Fibroblast of lung (primary cell): ENCODE data around the gene NOX4. TPM values are rescaled to one million over a fixed set of nuclear protein-coding genes. Genes with fewer than 3 reads are reported as not detected.

ENCODE experiments used
- DNase-seq, 2 donors: peaks; one replicate each; pipeline versions ENCODE4 v3.0.0 to v3.0.0-alpha.2; 2010; ENCODE audit warnings: low read depth in 2 of 2
- H2AFZ ChIP-seq: 2 replicates; pipeline ENCODE4 v1.5.1; 2012; ENCODE audit warnings: low read length, control low read depth, inconsistent platforms
- H3K27ac ChIP-seq: 2 replicates; pipeline ENCODE4 v1.5.1; 2011; ENCODE audit warnings: low read length, control low read depth; ENCODE audit not compliant: insufficient read depth
- H3K27me3 ChIP-seq: 2 replicates; pipeline ENCODE4 v1.5.1; 2011; ENCODE audit warnings: mild to moderate bottlenecking, low read length; ENCODE audit not compliant: control insufficient read depth, insufficient read depth
- H3K36me3 ChIP-seq: 2 replicates; pipeline ENCODE4 v1.5.1; 2011; ENCODE audit warnings: low read length; ENCODE audit not compliant: control insufficient read depth, insufficient read depth
- H3K4me1 ChIP-seq: 2 replicates; pipeline ENCODE4 v1.5.1; 2011; ENCODE audit warnings: low read length; ENCODE audit not compliant: control insufficient read depth, insufficient read depth; ENCODE audit errors: extremely low read depth
- H3K4me2 ChIP-seq: 2 replicates; pipeline ENCODE4 v1.5.1; 2011; ENCODE audit warnings: low read length, control low read depth; ENCODE audit not compliant: insufficient read depth; ENCODE audit errors: extremely low read depth
- H3K4me3 ChIP-seq, 4 experiments: fragments of 200-600 bp in 1 of 4; sonication (generic) in 1 of 4; replicated peaks in 1 of 4; 2 replicates each; pipeline ENCODE4 v1.5.1; 2011 to 2016; ENCODE audit warnings: low read length in 4 of 4, low read depth in 3 of 4, mild to moderate bottlenecking in 3 of 4, control low read depth in 2 of 4, inconsistent platforms in 1 of 4, mixed read lengths in 1 of 4; ENCODE audit not compliant: insufficient read depth in 1 of 4; ENCODE audit errors: control extremely low read depth in 1 of 4
- H3K79me2 ChIP-seq: 2 replicates; pipeline ENCODE4 v1.5.1; 2012; ENCODE audit warnings: mild to moderate bottlenecking, low read length, inconsistent platforms; ENCODE audit not compliant: control insufficient read depth, insufficient read depth
- H3K9ac ChIP-seq: 2 replicates; pipeline ENCODE4 v1.5.1; 2011; ENCODE audit warnings: mild to moderate bottlenecking, low read length, control low read depth; ENCODE audit not compliant: insufficient read depth
- H3K9me3 ChIP-seq: 2 replicates; pipeline ENCODE4 v1.5.1; 2012; ENCODE audit warnings: low read depth, low read length; ENCODE audit not compliant: control insufficient read depth, insufficient read depth
- H4K20me1 ChIP-seq: 2 replicates; pipeline ENCODE4 v1.5.1; 2011; ENCODE audit warnings: low read length; ENCODE audit not compliant: control insufficient read depth, insufficient read depth; ENCODE audit errors: extremely low read depth
- CTCF ChIP-seq, 2 donors: IDR thresholded peaks in 1 of 2; conservative IDR thresholded peaks in 1 of 2; 1 replicate in 1 of 2; 2 replicates in 1 of 2; pipeline ENCODE4 v1.5.1; 2011 to 2012; ENCODE audit warnings: low read length in 2 of 2, control low read depth in 1 of 2, inconsistent platforms in 1 of 2, low read depth in 1 of 2, mild to moderate bottlenecking in 1 of 2
- EZH2 ChIP-seq: IDR thresholded peaks from 2 replicates; pipeline ENCODE4 v1.5.1; 2012; ENCODE audit warnings: low read length, control low read depth, mild to moderate bottlenecking; ENCODE audit errors: missing control alignments
- polyA plus RNA-seq, 2 donors: library from polyadenylated mRNA; depleted of rRNA in 1 of 2; stranded (reverse) in 1 of 2; unstranded in 1 of 2; fragments of >200 nt; gene quantifications; 2 replicates each; pipeline ENCODE4 v1.2.1, GENCODE V29; 2011 to 2012; ENCODE audit warnings: missing spikeins in 1 of 2
- total RNA-seq: library from RNA; depleted of rRNA; stranded (reverse); fragments of >200 nt; gene quantifications from 2 replicates; pipeline ENCODE4 v1.2.1, GENCODE V29; 2014

The NOX4 gene
- total and polyA plus RNA-seq, 2 donors (not counting 1 experiment from before 2014, with no cell fraction given) = 0.49 to 0.50 TPM

GRCh38 chr11:89447845-89448244 lies 43.3 kb downstream of the NOX4 start:
- H3K27ac ChIP-seq = no peak overlapping the region
- no peak overlapping the region for H3K9ac ChIP-seq
- H3K27me3 ChIP-seq = no peaks in the 10 kb centered on the region
- no peaks in the 10 kb centered on the region for H3K4me1 ChIP-seq
- no peak overlapping the region for H3K4me3 ChIP-seq
- no peak overlapping the region for H3K4me2 ChIP-seq
- no peaks in the 10 kb centered on the region for H3K9me3 ChIP-seq
- TF ChIP-seq EZH2 (no peak), CTCF (conservative IDR thresholded peaks at IDR 0.05 in 1 of 2, IDR thresholded peaks at IDR 0.05 in 1 of 2; ENCODE audit: low read depth in 1 of 2, low read length in 2 of 2) (no peak)
- no peak overlapping the region for H2AFZ ChIP-seq
- no peaks in the 10 kb centered on the region for H3K79me2 ChIP-seq
- no peaks in the 10 kb centered on the region for H4K20me1 ChIP-seq
- no peak for DNase-seq
- no peaks in the 10 kb centered on the region for H3K36me3 ChIP-seq

- Histone ChIP-seq H2AFZ (no peak overlapping the region), H3K4me3 (no peak overlapping the region), H3K27ac (no peak overlapping the region), H3K36me3 (no peaks in the 10 kb centered on the region), H3K79me2 (no peaks in the 10 kb centered on the region), H3K9me3 (no peaks in the 10 kb centered on the region), H3K4me2 (no peak overlapping the region), H3K27me3 (no peaks in the 10 kb centered on the region), H3K9ac (no peak overlapping the region), H3K4me1 (no peaks in the 10 kb centered on the region), H4K20me1 (no peaks in the 10 kb centered on the region)
- peak in 1 of 2 donors; percentile 53 for DNase-seq
- TF ChIP-seq EZH2 (no peak), CTCF (conservative IDR thresholded peaks at IDR 0.05 in 1 of 2, IDR thresholded peaks at IDR 0.05 in 1 of 2; ENCODE audit: low read depth in 1 of 2, low read length in 2 of 2) (no peak)
Observed at GRCh38 chr11:89443361-89444322, 47.5 kb downstream of the NOX4 start.

GRCh38 chr11:89442801-89443200 lies 48.4 kb downstream of the NOX4 start:
- Histone ChIP-seq H3K36me3 (no peaks in the 10 kb centered on the region), H3K9me3 (no peaks in the 10 kb centered on the region), H3K4me3 (no peak overlapping the region), H2AFZ (no peak overlapping the region), H3K4me1 (no peaks in the 10 kb centered on the region), H3K27ac (no peak overlapping the region), H3K79me2 (no peaks in the 10 kb centered on the region), H4K20me1 (no peaks in the 10 kb centered on the region), H3K9ac (no peak overlapping the region), H3K4me2 (no peak overlapping the region), H3K27me3 (no peaks in the 10 kb centered on the region)
- DNase-seq = no peak
- no peak for TF ChIP-seq EZH2
- no peak for TF ChIP-seq CTCF (conservative IDR thresholded peaks at IDR 0.05 in 1 of 2, IDR thresholded peaks at IDR 0.05 in 1 of 2; ENCODE audit: low read depth in 1 of 2, low read length in 2 of 2)
